NCI-H510A treated with DMSO at 0.1 percent for 48 hours (cell line): ENCODE results near the gene TOR1B.
"Not testable (repeated sequence)": the region's sequence is repeated elsewhere in the genome, so short reads cannot be mapped to it uniquely, and the experiment has no call there.

ENCODE experiments used
- DNase-seq: peaks from one replicate; lab custom pipeline; 2025; lab: John Stamatoyannopoulos, UW

The TOR1B gene, protein sequence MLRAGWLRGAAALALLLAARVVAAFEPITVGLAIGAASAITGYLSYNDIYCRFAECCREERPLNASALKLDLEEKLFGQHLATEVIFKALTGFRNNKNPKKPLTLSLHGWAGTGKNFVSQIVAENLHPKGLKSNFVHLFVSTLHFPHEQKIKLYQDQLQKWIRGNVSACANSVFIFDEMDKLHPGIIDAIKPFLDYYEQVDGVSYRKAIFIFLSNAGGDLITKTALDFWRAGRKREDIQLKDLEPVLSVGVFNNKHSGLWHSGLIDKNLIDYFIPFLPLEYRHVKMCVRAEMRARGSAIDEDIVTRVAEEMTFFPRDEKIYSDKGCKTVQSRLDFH

DNA sequence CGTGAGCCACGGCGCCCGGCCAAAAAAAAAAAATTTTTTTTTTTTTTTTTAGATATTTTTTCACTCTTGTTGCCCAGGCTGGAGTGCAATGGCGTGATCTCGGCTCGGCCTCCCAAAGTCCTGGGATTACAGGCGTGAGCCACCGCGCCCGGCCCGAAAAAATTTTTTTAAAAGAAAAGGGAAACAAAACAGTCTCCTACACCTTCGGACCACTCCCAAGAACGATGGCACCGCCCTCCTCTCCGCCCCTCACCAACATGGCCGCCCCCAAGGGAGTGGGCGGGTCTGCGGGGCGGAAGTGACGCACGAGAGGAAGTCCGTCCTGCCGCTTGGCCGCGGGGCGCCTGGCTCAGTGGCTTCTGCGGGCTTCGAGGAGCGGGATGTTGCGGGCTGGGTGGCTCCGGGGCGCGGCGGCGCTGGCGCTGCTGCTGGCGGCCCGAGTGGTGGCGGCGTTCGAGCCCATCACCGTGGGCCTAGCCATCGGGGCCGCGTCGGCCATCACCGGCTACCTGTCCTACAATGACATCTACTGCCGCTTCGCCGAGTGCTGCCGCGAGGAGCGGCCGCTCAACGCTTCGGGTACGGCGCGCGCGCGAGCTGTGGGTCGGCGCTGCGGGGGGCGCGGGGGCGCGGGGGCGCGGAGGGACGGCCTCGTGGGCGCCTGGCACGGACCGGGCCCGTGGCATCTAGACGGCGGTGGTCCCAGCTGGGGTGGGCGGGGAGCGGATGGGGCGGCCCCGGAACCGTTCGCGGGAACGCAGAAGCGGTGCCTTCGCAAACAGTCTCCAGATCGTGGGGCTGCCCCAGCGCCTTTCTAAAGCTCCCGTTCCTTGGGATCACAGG is at the start of gene TOR1B:
TSS of gene TOR1B (plus strand) at position 352 of the 843 bp plus-strand sequence. CDS start at position 381, 29 bp downstream.
- DNase-seq = peak; percentile 79

DNA sequence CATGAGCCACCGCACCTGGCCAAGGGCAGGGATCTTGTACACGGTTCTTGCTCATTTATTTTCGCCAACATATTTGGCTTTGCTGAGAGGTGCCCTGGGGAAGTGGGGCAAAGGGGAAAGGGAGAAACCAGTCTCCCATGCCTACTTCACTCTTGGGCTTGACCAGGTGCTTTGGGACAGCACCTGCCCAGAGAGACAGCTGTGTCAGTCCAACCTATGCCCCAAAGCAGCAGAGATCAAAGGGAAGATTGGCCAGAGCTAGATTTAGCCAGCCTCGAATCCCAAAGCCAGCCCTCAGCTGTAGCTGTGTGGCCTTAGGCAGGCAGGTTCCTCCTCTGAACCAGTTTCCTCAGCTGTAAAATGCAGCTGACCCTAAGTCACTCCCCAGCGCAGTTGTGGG is 47.8 kb upstream of the TOR1B start:
- no peak for DNase-seq

DNA sequence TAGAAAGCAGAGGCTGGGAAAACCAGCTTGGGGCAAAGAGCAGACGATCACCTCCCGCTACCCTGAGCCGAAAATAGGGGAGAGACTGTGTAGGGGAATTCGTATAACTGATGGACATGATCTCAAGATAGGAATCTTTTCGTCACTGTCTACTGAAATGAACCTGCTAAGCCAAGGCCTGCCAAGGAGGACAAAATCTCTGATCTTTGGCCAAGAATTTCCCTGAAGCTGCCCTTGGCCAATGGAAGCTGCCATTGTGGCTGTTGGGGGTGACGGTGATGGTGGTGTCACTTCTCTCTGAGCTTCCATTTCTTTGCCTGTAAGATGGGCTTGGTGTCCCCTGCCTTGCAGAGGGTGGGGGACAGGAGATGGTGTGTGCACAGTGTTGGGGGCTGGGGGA is 46.8 kb upstream of the TOR1B start:
- no peak for DNase-seq

DNA sequence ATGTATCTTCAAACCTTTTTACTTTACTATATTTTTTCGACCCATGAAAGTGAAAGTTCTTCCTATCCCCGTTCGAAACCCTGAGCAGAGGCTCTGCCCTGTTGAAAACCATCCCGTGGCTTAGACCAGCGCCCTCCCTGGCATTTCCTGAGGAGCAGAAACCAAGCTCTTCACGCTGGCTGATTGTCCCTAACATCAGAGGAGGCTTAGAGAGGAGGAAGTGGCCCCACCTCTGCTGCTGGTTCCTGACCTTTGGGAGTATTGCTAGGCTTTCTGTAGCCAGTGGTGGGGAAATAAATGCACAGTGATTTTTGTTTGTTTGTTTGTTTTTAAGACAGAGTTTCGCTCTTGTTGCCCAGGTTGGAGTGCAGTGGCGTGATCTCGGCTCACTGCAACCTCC is 45.9 kb upstream of the TOR1B start:
- DNase-seq = no peak

DNA sequence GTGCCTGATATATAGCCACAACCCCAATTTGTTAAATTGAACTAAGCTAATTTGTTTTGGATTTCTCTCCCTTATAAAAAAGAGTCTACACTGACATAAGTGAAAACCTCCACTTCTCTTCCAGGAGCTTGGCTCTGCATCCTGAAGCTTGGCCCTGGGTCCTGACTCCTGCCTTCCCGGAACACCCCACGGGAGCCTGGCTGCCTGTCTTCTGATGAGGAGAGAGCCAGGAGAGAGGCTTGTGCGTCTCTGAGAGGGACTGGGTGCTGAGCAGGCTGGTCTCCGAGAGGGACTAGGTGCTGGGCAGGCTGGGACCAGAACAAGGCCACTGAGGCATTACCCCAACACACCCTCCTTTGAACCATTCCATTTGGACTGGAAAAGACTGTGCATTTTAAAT is 43.7 kb upstream of the TOR1B start:
- no peak for DNase-seq

DNA sequence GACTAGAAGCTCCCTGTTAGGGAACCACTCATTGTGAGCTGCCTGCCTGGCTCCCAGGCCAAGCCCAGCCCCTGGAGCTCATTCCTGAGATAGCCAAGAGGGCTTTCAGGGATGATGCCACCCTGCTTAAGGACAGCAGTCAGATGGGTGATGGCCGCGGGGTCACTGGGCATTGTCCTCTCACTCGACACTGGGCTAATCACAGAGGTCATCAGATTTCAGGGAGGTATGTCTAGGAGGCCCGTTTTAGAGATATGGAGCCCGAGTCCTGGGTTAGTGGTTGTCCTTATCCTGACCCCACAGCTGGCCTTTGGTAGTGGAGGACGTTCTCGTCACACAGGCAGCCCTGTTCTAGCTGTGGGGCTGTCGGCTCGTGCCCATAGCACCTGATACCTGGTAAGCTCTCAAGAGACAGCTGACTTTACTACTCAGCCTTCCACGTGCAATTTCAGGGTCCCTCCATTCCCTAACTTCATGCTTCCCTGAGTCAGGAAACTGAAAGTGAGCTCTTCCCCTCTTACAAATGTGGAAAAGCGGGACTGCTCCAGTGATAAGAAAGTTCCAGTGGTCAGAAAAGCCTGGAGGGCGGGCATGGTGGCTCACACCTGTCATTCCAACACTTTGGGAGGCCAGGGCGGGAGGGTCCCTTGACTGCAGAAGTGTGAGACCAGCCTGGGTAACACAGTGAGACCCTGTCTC is 43.0 kb upstream of the TOR1B start:
- no peak for DNase-seq

DNA sequence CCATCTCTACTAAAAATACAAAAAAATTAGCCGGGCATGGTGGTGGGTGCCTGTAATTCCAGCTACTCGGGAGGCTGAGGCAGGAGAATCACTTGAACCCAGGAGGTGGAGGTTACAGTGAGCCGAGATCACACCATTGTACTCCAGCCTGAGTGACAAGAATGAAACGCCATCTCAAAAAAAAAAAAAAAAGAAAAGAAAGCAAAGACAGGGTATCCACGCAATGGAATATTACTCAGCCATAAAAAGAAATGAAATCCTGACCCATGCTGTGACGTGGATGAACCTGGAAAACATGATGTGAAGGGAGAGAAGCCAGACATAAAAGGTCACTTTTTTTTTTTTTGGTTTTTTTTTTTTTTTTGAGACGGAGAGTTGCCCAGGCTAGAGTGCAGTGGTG is 42.2 kb upstream of the TOR1B start:
- not testable (repeated sequence) for DNase-seq

DNA sequence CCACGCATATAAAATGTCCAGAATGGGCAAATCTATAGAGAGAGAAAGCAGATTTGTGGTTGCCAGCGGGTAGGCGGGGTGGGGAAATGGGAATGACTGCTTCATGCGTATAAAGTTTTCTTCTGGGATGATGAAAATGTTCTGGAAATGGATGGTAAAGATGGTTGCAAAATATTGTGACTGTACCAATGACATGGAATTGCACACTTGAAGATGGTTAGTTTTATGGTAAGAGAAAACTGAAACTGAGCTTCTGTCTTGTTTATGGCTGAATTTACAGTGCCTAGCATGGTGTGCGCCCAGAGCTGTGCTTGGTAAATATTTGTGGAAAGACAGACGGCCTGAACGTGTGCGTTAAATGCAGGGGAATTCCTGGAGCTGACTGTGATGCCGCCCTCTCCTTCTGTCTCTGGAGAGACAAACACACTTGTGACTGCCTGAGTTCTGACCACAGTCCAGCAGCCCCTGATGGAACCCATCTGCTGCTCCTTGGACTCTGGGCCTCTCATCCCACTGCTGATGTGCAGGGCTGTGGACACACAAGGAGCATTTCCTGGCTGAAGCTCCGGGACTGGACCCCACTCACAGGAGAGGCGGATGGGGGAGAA is 41.6 kb upstream of the TOR1B start:
- no peak for DNase-seq

DNA sequence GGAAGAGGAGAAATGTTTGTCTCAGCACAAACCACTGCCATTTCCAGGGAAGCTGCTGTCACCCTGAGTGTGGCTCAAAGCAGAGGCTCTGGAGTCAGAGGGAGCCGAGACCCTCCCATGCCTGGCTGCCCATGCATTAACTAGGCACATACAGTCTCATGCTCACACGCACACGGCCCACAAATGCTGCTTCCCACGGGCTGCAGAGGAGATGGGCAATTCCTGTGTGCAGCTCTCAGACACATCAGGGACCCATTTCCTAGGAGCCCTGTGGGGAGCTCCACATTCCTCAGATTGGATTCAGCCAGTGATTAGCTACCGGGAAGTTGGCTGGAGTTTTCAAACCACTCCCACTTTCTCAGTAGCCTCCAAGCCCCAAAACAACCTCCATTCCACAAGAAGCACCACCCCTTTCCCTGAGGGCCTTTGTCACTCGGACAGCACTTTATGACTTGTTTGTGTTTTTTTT is 41.0 kb upstream of the TOR1B start:
- DNase-seq = no peak

DNA sequence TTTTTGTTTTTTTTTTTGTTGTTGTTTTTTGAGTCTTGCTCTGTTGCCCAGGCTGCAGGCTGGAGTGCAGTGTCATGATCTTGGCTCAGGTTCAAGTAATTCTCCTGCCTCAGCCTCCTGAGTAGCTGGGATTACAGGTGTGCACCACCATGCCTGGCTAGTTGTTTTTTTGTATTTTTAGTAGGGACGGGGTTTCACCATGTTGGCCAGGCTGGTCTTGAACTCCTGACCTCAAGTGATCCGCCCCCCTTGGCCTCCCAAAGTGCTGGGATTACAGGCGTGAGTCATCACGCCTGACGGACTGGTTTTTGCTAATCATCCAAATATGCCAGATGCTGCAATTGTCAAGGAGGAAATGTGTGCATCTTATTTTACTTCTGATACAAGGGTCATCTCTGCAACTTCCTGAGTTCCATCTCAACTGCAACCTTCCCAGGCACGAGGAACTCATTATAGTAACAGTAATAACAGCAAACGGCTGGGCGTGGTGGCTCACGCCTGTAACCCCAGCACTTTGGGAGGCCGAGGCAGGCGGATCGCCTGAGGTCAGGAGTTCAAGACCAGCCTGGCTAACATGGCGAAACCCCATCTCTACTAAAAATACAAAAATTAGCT is 40.5 kb upstream of the TOR1B start:
- not testable (repeated sequence) for DNase-seq

DNA sequence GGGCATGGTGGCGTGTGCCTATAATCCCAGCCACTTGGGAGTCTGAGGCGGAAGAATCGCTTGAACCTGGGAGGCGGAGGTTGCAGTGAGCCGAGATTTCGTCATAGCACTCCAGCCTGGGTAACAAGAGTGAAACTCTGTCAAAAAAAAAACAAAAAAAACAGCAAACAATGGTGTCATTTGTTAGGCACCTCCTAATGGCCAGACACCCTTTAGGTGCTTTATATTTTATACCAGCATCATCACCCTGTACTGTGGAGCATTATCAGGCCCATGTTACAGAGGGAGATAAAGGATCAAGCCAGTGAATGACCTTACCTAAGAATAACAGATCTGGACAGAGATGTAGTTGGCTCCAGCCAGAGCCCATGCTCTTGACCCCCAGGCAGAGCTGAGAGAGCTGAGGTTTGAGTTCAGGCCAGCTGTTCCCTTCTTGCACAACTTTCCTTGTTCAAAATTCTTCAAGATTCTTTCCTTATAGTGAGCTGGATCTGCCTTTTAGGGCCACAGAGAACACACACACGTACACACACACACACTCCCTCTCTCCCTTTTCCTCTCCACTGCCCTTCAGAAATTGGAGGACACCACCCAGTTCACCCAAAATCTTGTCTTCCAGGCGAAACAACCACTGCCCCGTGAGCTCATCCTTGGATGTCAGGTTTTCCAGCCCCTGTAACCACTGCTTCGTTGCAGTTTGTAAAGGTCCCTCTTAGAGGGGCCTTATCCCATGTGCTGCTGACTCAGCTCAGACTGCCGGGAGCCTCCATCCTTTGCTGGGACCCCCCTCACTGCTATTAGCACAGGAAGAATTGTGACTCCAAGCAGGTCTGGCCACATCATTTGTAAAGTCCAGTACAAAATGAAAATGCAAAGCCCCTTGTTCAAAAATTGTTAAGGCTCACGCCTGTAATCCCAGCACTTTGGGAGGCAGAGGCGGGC is 39.7 kb upstream of the TOR1B start:
- DNase-seq = no peak

DNA sequence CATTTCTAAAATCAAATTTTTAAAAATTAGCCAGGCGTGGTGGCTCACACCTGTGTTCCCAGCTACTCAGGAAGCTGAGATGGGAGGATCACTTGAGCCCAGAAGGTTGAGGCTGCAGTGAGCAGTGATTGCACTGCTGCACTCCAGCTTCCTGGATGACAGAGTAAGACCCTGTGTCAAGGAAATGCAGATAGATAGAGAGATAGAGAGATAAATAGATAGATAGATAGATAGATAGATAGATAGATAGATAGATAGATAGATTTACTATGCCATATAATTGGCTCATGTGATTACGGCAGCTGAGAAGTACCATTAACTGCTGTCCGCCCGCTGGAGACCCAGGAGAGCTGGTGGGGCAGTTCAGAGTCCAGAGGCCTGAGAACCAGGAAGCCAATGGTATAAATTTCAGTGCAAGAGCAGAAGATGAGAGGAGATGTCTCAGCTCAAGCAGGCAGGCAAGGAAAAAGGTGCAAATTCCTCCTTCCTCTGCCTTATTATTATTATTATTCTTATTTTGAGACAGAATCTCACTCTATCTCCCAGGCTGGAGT is 37.1 kb upstream of the TOR1B start:
- no peak for DNase-seq

DNA sequence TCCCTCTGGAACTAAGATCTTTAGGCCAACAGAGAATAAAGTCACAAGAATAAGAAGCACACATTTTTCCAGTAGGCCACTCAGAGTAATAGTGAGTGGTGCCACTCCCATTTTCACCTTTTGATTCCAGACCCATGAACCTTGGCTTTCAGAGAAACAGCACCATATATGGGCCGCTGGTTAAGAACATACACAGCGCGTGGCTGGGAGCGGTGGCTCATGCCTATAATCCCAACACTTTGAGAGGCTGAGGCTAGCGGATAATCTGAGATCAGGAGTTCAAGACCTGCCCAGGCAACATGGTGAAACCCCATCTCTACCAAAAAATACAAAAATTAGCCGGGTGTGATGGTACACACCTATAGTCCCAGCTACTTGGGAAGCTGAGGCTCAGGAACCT is 34.5 kb upstream of the TOR1B start:
- DNase-seq = no peak

DNA sequence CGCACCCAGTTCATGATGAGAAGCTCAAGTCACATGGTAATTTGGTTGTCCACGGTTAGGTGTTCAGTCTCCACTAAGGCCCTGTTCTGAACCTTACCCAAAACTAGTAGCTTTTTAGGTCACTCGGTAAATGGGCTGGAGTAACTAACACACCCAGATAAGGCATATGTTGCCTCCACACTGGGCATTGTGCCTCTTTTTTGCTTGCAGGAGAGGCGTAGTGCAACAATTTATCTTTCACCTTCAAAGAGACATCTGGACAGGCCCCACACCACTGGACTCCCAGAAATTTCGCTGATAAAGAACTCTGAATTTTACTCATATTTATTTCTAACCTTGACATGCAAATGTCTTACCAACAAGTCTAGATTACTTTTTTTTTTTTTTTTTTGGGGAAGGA is 33.3 kb upstream of the TOR1B start:
- no peak for DNase-seq

DNA sequence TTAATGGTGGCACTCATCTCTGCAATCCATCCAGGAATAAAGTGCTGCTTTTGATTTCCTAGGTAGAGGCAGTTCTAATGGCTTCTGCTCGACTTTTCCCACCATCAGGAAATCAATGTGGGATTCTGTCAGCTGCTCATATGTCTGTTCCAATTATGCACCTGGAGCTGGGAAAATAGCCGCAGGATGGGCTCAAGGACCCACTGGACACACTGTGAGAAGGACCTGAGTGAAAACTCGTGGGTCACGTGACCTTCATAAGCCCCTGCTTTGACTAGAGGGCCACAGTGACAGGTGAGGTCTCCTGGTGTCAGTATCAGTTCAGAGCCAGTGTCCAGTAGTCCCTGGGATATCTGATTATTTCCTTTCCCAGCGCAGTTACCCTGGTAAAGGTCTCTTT is 32.2 kb upstream of the TOR1B start:
- no peak for DNase-seq

DNA sequence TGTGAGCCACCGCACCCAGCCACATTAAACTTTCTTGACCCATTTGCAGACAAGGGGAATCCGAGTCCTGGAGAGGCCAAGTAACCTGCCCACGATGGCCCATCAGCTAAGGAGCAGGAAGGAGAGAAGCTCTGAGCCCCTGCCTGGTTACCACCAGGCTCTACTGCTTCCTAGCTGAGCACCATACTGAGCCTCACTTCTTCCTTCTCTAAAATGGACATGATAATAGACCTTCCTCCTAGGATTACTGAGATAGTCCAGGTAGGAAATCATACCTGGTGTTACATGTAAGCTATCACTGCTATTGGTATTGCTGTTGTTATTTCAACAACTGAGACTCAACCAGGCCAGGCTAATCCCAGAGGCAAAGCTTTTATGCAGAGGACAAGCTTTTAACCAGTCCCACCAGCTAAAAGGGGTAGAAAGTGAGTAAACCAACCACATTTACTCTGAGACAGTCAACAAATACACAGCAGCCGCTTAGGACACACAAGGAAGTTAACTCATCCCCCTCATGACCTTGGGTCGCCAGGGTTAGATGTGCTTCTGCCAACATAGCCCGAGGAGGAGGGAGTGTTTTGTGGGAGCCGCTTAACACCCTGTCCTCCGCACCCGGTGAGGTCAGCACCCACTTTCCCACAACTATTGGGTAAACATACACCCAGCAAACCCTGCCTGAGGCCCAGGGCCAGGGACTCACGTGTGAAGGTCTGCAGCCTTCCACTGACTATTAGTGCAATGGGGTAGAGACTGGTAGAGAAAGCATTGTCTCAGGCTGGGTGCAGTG is 29.5 kb upstream of the TOR1B start:
- DNase-seq = no peak

DNA sequence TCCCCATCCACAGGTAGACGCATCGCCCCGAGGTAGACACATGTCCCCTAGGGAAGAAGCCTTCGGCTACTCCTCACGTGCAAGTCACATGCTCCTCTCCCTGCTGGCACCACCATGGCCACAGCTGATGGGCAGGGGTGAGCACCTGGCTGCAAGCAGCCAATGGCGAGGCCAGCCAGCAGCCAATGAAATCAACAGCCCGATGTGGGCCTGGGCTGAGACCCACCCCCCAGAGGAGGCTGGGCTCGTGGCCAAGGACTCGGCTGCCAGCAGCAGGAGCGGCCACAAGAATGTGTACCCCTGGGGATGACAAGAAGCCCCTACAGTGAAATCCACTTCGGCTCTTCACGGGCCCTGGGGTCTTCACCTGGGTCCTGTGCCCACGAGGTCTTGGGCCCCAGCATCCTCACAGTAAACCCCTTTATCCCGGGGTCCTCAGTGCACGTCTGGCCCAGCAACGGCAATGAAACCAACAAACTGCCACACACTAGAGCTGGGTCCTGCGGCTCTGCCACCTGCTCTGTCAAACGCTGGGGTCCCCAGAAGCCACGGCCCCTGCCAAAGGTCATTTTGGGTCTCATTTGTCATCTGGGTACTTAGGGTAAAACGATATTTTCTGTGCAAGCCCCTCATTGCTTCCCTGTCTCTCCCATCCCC is 28.1 kb upstream of the TOR1B start:
- no peak for DNase-seq

DNA sequence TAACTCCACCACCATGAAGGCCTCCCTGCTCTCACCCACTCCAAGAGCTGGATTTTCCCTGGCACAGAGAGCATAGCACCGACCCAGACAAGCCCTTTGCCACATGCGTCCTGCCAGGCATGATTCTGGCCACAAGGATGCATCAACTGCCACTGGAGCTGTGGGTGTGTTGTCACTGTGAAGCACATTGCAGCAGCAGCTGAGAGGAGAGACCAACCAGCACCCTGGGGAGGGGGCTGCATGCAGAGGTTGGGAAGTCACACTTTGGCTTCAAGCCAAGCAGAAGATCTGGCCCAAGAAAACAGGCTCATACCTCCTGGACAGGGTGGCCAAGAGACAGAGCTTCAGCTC is 27.6 kb upstream of the TOR1B start:
- no peak for DNase-seq

DNA sequence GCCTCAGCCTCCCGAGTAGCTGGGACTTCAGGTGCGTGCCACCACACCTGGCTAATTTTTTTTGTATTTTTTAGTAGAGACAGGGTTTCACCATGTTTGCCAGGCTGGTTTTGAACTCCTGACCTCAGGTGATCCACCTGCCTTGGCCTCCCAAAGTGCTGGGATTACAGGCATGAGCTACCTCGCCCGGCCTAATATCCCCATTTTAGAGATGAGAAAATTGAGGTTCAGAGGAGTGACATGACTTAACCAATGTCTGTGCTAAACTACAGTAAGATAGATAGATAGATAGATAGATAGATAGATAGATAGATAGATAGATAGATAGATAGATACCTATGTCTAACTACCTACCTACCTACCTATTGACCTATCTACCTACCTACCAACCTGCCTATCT is 26.9 kb upstream of the TOR1B start:
- not testable (repeated sequence) for DNase-seq
